ENCODE results near the gene MAN1C1. TPM values are rescaled to one million over a fixed set of nuclear protein-coding genes. Genes with fewer than 3 reads are reported as not detected.

The MAN1C1 gene
- total RNA-seq, 1 experiment from 2014 or later = 16.8 TPM

GRCh38 chr1:25755475-25756125, 139.0 kb downstream of the MAN1C1 start:
- POLR2A ChIA-PET = no interaction called here

More at GRCh38 chr1:25755475-25756125, 139.0 kb downstream of the MAN1C1 start:
- Mint-ChIP-seq H3K9me3 (no peaks in the 10 kb centered on the region), H3K27ac (no peak overlapping the region), H3K27me3 (ENCODE audit: low read depth) (no peaks in the 10 kb centered on the region), H3K4me1 (peaks cover 29% of the 10 kb centered on the region), H3K36me3 (no peaks in the 10 kb centered on the region), H3K4me3 (no peak overlapping the region)
- ATAC-seq (no peak), DNase-seq (ENCODE audit: low spot score) (no peak)
- CTCF ChIA-PET = interaction anchor here (0.7 to 1.6 kb wide), 5 partner anchors 18 to 190 kb away, joined by 3 to 4 read pairs (median 3); no protein-coding TSS in a partner anchor
- TF ChIP-seq ZNF281 (CRISPR knock-in tag; IDR thresholded peaks at IDR 0.05) (no peak), ZBTB43 (CRISPR knock-in tag; IDR thresholded peaks at IDR 0.05) (no peak), KAT7 (CRISPR knock-in tag; IDR thresholded peaks at IDR 0.05; ENCODE audit: borderline replicate concordance) (no peak), ZNF263 (CRISPR knock-in tag; IDR thresholded peaks at IDR 0.05; ENCODE audit: low read depth) (no peak), NFATC4 (CRISPR knock-in tag; IDR thresholded peaks at IDR 0.05) (no peak), TP53 (CRISPR knock-in tag; IDR thresholded peaks at IDR 0.05) (no peak), CREB1 (CRISPR knock-in tag; IDR thresholded peaks at IDR 0.05) (no peak), NR2C2 (CRISPR knock-in tag; IDR thresholded peaks at IDR 0.05) (no peak), E2F4 (CRISPR knock-in tag; IDR thresholded peaks at IDR 0.05; ENCODE audit: borderline replicate concordance, low read depth) (no peak), ARID4B (CRISPR knock-in tag; IDR thresholded peaks at IDR 0.05; ENCODE audit: borderline replicate concordance) (no peak), ZNF512 (CRISPR knock-in tag; IDR thresholded peaks at IDR 0.05; ENCODE audit: borderline replicate concordance) (no peak), FOXP1 (CRISPR knock-in tag; IDR thresholded peaks at IDR 0.05; ENCODE audit: borderline replicate concordance) (no peak), TEAD1 (CRISPR knock-in tag; IDR thresholded peaks at IDR 0.05) (no peak), NR1H2 (CRISPR knock-in tag; IDR thresholded peaks at IDR 0.05) (no peak), ELF4 (CRISPR knock-in tag; IDR thresholded peaks at IDR 0.05; ENCODE audit: low read depth) (no peak), ZMAT4 (CRISPR knock-in tag; IDR thresholded peaks at IDR 0.05) (no peak)

All from WTC11 (cell line).